Measurements from ENCODE around the gene ANGPTL1.

GRCh38 chr1:178810585-178810984 is 60.3 kb downstream of the ANGPTL1 start:
- TF ChIP-seq CBX5 (IDR thresholded peaks at IDR 0.05; ENCODE audit: low read depth) (no peak), RAD51 (IDR thresholded peaks at IDR 0.05) (no peak), HCFC1 (IDR thresholded peaks at IDR 0.05; ENCODE audit: low read length) (no peak)

All from GM12878 (cell line).